AG20443 (cell line): ENCODE measurements around the gene SNTB2.
"Not testable (repeated sequence)": the region's sequence is repeated elsewhere in the genome, so short reads cannot be mapped to it uniquely, and the experiment has no call there.

ENCODE experiments used
- DNase-seq: peaks from one replicate; pipeline ENCODE4 v3.0.0; 2012; ENCODE audit warnings: low spot score, mixed read lengths

The SNTB2 gene

GRCh38 chr16:69186642-69187445, at the start of gene SNTB2:
Gene SNTB2 (plus strand): TSS chr16:69187164. CDS start chr16:69187167, 3 bp downstream.
- peak; percentile 96 for DNase-seq

GRCh38 chr16:69138608-69139007, 48.4 kb upstream of the SNTB2 start:
- no peak for DNase-seq

- DNase-seq = not testable (repeated sequence)
Measured at GRCh38 chr16:69139464-69139863, 47.5 kb upstream of the SNTB2 start.

GRCh38 chr16:69141014-69141413, 46.0 kb upstream of the SNTB2 start:
- no peak for DNase-seq

GRCh38 chr16:69141936-69142335, 45.0 kb upstream of the SNTB2 start:
- DNase-seq = no peak

GRCh38 chr16:69143116-69143515, 43.8 kb upstream of the SNTB2 start:
- no peak for DNase-seq

GRCh38 chr16:69145658-69146057, 41.3 kb upstream of the SNTB2 start:
- peak; percentile 16 for DNase-seq

GRCh38 chr16:69149621-69150020, 37.3 kb upstream of the SNTB2 start:
- DNase-seq = not testable (repeated sequence)

- peak; percentile 74 for DNase-seq
Measured at GRCh38 chr16:69150146-69150865, 36.7 kb upstream of the SNTB2 start.

- no peak for DNase-seq
Measured at GRCh38 chr16:69157196-69157595, 29.8 kb upstream of the SNTB2 start.

- DNase-seq = no peak
Measured at GRCh38 chr16:69160192-69160591, 26.8 kb upstream of the SNTB2 start.

- no peak for DNase-seq
Measured at GRCh38 chr16:69165584-69165983, 21.4 kb upstream of the SNTB2 start.

GRCh38 chr16:69166221-69166833, 20.6 kb upstream of the SNTB2 start:
- DNase-seq = peak; percentile 62

- DNase-seq = no peak
Measured at GRCh38 chr16:69166946-69167930, 19.7 kb upstream of the SNTB2 start.

GRCh38 chr16:69169051-69169450, 17.9 kb upstream of the SNTB2 start:
- DNase-seq = no peak

- no peak for DNase-seq
Measured at GRCh38 chr16:69169607-69170352, 17.2 kb upstream of the SNTB2 start.

- DNase-seq = peak; percentile 32
Measured at GRCh38 chr16:69171325-69172084, 15.5 kb upstream of the SNTB2 start.

GRCh38 chr16:69176033-69176800, 10.7 kb upstream of the SNTB2 start:
- peak; percentile 59 for DNase-seq

GRCh38 chr16:69179328-69180010, 7.5 kb upstream of the SNTB2 start:
- DNase-seq = peak; percentile 67
